ENCODE results near the gene TMEM100. TPM values are rescaled to one million over a fixed set of nuclear protein-coding genes. Genes with fewer than 3 reads are reported as not detected.

The TMEM100 gene
- total and polyA plus RNA-seq, 2 of the 8 experiments (the other 6 are each of a cell fraction or from before 2014, with no cell fraction given), result 0.36 to 0.48 TPM

DNA sequence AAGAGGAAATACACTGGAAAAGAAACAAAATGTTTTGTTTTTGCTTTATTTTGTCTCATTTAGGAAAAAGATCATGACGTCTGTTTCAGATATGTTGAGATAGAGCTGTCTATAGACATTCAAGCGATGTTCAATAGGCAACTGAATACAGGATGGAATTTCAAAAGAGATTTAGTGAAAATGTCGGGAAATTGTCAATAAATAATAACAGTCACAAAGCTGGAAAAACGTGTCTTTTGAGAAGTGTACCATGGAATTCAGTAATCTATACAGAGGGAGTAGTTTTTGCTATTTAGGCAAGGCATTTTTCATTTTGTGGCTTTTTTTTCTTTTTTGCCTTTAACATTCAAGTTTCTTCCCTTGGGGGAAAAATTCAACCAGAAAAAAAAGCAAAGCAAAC is 33.0 kb downstream of the TMEM100 start (continued):
- no peak for TF ChIP-seq CHD1 (IDR thresholded peaks at IDR 0.05; ENCODE audit: low read depth, low read length)
- no peak for TF ChIP-seq TBP (IDR thresholded peaks at IDR 0.05; ENCODE audit: low read depth, low read length)
- TF ChIP-seq SP1 (IDR thresholded peaks at IDR 0.05; ENCODE audit: low read depth, low read length), result no peak

All from H1 (cell line).